Measurements from ENCODE around the gene EHBP1.

- TF ChIP-seq CTCF (conservative IDR thresholded peaks at IDR 0.05; ENCODE audit: low read length): no peak
- no peak for TF ChIP-seq EZH2phosphoT487 (IDR thresholded peaks at IDR 0.05; ENCODE audit: borderline replicate concordance)
These were observed 121.6 kb downstream of the EHBP1 start for GRCh38 chr2:62826953-62827675.
